ENCODE measurements around the gene TBC1D2B.

TBC1D2B gene

GRCh38 chr15:78075490-78076230, 1.9 kb downstream of the TBC1D2B start (continued):
- no peak for TF ChIP-seq ZNF140 (tag by site-specific recombination; IDR thresholded peaks at IDR 0.05)
- TF ChIP-seq OVOL3 (tag by site-specific recombination; IDR thresholded peaks at IDR 0.05), result no peak

- TF ChIP-seq ZNF449 (tag by site-specific recombination; IDR thresholded peaks at IDR 0.05) (peak; percentile 41; the same call in 1 of the 2 replicates), ZNF600 (tag by site-specific recombination; IDR thresholded peaks at IDR 0.05) (no peak), GFI1B (tag by site-specific recombination; IDR thresholded peaks at IDR 0.05) (0 out of 2 replicates have a peak, but pooled peaks have one; percentile 8), ZFHX2 (tag by site-specific recombination; conservative IDR thresholded peaks at IDR 0.05) (no peak), IKZF3 (tag by site-specific recombination; IDR thresholded peaks at IDR 0.05) (0 out of 2 replicates have a peak, but pooled peaks have one; percentile 41)
- POLR2A ChIA-PET, result no interaction called here
- H3K27ac ChIP-seq (ENCODE audit: extremely low read depth, low read depth, low read length), result no peak overlapping the region
Observed at GRCh38 chr15:78073046-78073787, 4.3 kb downstream of the TBC1D2B start.

GRCh38 chr15:78072080-78072892, 5.2 kb downstream of the TBC1D2B start:
- H3K4me1 ChIP-seq (ENCODE audit: control insufficient read depth, insufficient read depth, low read length), result peaks cover 52% of the 10 kb centered on the region
- H3K27ac ChIP-seq (ENCODE audit: extremely low read depth, low read depth, low read length), result 0 out of 2 replicates have a peak overlapping the region, but pooled peaks have one; percentile 4
- no peak overlapping the region for H3K4me3 ChIP-seq (ENCODE audit: low read depth, low read length)
- H3K36me3 ChIP-seq (ENCODE audit: control insufficient read depth in 2 of 2, insufficient read depth in 1 of 2, low read length in 2 of 2), result peaks cover 0 to 4% of the 10 kb centered on the region in 2 experiments; a peak in 1 of 3 replicates
- H3K9me3 ChIP-seq (ENCODE audit: control insufficient read depth, insufficient read depth, low read depth, low read length), result no peaks in the 10 kb centered on the region
- ChIA-PET CTCF (interaction anchor here (0.6 to 1.9 kb wide), 9 partner anchors 10 to 244 kb away, joined by 3 to 6 read pairs (median 3); no protein-coding TSS in a partner anchor), POLR2A (interaction anchor here (1.5 kb wide), 1 partner anchor 10 kb away, joined by 5 read pairs; no protein-coding TSS in a partner anchor)
- TF ChIP-seq SALL2 (tag by site-specific recombination; IDR thresholded peaks at IDR 0.05; ENCODE audit: borderline replicate concordance), result no peak
- TF ChIP-seq WT1 (tag by site-specific recombination; IDR thresholded peaks at IDR 0.05), result peak; percentile 12; the same call in 1 of the 2 replicates
- TF ChIP-seq GLIS1 (tag by site-specific recombination; IDR thresholded peaks at IDR 0.05), result 0 out of 2 replicates have a peak, but pooled peaks have one; percentile 30
- TF ChIP-seq ZIC2 (tag by site-specific recombination; IDR thresholded peaks at IDR 0.05), result no peak
- no peak for TF ChIP-seq ZNF777 (tag by site-specific recombination; IDR thresholded peaks at IDR 0.05; ENCODE audit: borderline replicate concordance)
- no peak for TF ChIP-seq BCL11B (tag by site-specific recombination; IDR thresholded peaks at IDR 0.05; ENCODE audit: low read depth)
- TF ChIP-seq ZNF391 (tag by site-specific recombination; IDR thresholded peaks at IDR 0.05; ENCODE audit: borderline replicate concordance, low read depth), result no peak
- TF ChIP-seq ZNF571 (tag by site-specific recombination; IDR thresholded peaks at IDR 0.05), result no peak
- no peak for TF ChIP-seq ZFP69B (tag by site-specific recombination; IDR thresholded peaks at IDR 0.05)
- 0 out of 2 replicates have a peak, but pooled peaks have one; percentile 13 for TF ChIP-seq ZNF600 (tag by site-specific recombination; IDR thresholded peaks at IDR 0.05)
- no peak for TF ChIP-seq ZSCAN4 (tag by site-specific recombination; IDR thresholded peaks at IDR 0.05)
- TF ChIP-seq ZNF2 (tag by site-specific recombination; IDR thresholded peaks at IDR 0.05), result no peak
- no peak for TF ChIP-seq ZNF658 (tag by site-specific recombination; IDR thresholded peaks at IDR 0.05)
- peak; percentile 43; the same call in 1 of the 2 replicates for TF ChIP-seq ZBTB17 (tag by site-specific recombination; IDR thresholded peaks at IDR 0.05)
- no peak for TF ChIP-seq ZNF426 (tag by site-specific recombination; IDR thresholded peaks at IDR 0.05)
- 0 out of 2 replicates have a peak, but pooled peaks have one; percentile 31 for TF ChIP-seq PRDM6 (tag by site-specific recombination; IDR thresholded peaks at IDR 0.05)
- no peak for TF ChIP-seq BCL6B (tag by site-specific recombination; IDR thresholded peaks at IDR 0.05)

More at GRCh38 chr15:78073046-78073787, 4.3 kb downstream of the TBC1D2B start:
- Histone ChIP-seq H3K4me3 (ENCODE audit: low read depth, low read length) (no peak overlapping the region), H3K9me3 (ENCODE audit: control insufficient read depth, insufficient read depth, low read depth, low read length) (no peaks in the 10 kb centered on the region), H3K36me3 (ENCODE audit: control insufficient read depth in 2 of 2, insufficient read depth in 1 of 2, low read length in 2 of 2) (peaks cover 0 to 4% of the 10 kb centered on the region in 2 experiments; a peak in 1 of 3 replicates), H3K4me1 (ENCODE audit: control insufficient read depth, insufficient read depth, low read length) (peaks cover 43% of the 10 kb centered on the region)
- CTCF ChIA-PET, result interaction anchor here (0.6 to 1.9 kb wide), 7 partner anchors 9 to 243 kb away, joined by 3 to 4 read pairs (median 3); no protein-coding TSS in a partner anchor

All from HEK293 (cell line).